HepG2 (cell line): ENCODE results near the gene TGM1. TPM values are rescaled to one million over a fixed set of nuclear protein-coding genes. Genes with fewer than 3 reads are reported as not detected.

Experiments
- ATAC-seq: fragments of 200-7000 bp; cut with Tn5 transposase; 3 replicates; pipeline ENCODE4 v1.9.1; 2020; ENCODE audit warnings: mild to moderate bottlenecking, moderate library complexity
- BruUV-seq: library from RNA; stranded (reverse); fragments of 400-500 nt; replicated peaks from 2 replicates; lab custom pipeline; 2021; lab: Mats Ljungman, UMichigan
- CTCF ChIA-PET: fragments of 300-600 bp; formaldehyde crosslinking; extraction: SDS; loops from one replicate; lab custom pipeline; 2021; ENCODE audit warnings: low total read pairs, inconsistent platforms, low intra/inter-chr PET ratio; lab: Yijun Ruan, JAX
- POLR2A ChIA-PET: fragments of 350-600 bp; sonication (Branson Sonifier 250); formaldehyde crosslinking; loops from one replicate; lab custom pipeline; 2020; ENCODE audit warnings: antibody characterized with exemption, inconsistent platforms; lab: Yijun Ruan, JAX
- DNase-seq: peaks from one replicate; pipeline ENCODE4 v3.0.0-alpha.2; 2015; ENCODE audit warnings: low spot score
- FAIRE-seq: peaks from 3 replicates; lab custom pipeline; 2011; peaks lifted over from hg19 to GRCh38; lab: Jason Lieb, UNC
- H2AFZ ChIP-seq: one replicate; pipeline ENCODE4 v1.6.1; 2011; ENCODE audit warnings: low read length, inconsistent platforms
- H3K27ac ChIP-seq: fragments of 300-600 bp; 3 replicates; pipeline ENCODE4 v1.8.0; 2011; ENCODE audit warnings: mixed run types, mild to moderate bottlenecking, mixed read lengths, low read length, inconsistent platforms; ENCODE audit not compliant: insufficient read depth; ENCODE audit errors: extremely low read length
- H3K27me3 ChIP-seq, 2 experiments: fragments of 200-600 bp in 1 of 2; 2 replicates in 1 of 2; 3 replicates in 1 of 2; pipeline versions ENCODE4 v1.6.0 to v1.8.0; 2011; ENCODE audit warnings: low read length in 2 of 2, mild to moderate bottlenecking in 2 of 2, moderate library complexity in 2 of 2, inconsistent platforms in 1 of 2; ENCODE audit not compliant: insufficient read depth in 2 of 2, control insufficient read depth in 1 of 2
- H3K36me3 ChIP-seq, 2 experiments: fragments of 200-600 bp in 1 of 2; replicated peaks in 1 of 2; 2 replicates in 1 of 2; 3 replicates in 1 of 2; pipeline versions ENCODE4 v1.5.1 to v1.8.0; 2011; ENCODE audit warnings: low read length in 2 of 2, inconsistent platforms in 1 of 2; ENCODE audit not compliant: insufficient read depth in 2 of 2, control insufficient read depth in 1 of 2
- H3K4me1 ChIP-seq: 2 replicates; pipeline ENCODE4 v1.5.1; 2012; ENCODE audit warnings: low read length, inconsistent platforms; ENCODE audit not compliant: insufficient read depth
- H3K4me2 ChIP-seq: 2 replicates; pipeline ENCODE4 v1.6.0; 2011; ENCODE audit warnings: low read depth, low read length, inconsistent platforms
- H3K4me3 ChIP-seq, 3 experiments: fragments of 200-600 bp in 1 of 3; sonication (generic), shearing (Covaris generic) in 1 of 3; replicated peaks in 1 of 3; 2 replicates each; pipeline ENCODE4 v1.5.1; 2011 to 2016; ENCODE audit warnings: low read length in 3 of 3, inconsistent platforms in 2 of 3, low read depth in 2 of 3, mild to moderate bottlenecking in 2 of 3, control low read depth in 1 of 3, mixed read lengths in 1 of 3; ENCODE audit not compliant: insufficient read depth in 1 of 3
- H3K79me2 ChIP-seq: one replicate; pipeline ENCODE4 v1.6.1; 2011; ENCODE audit warnings: low read length, inconsistent platforms; ENCODE audit not compliant: insufficient read depth
- H3K9ac ChIP-seq: 2 replicates; pipeline ENCODE4 v1.6.0; 2011; ENCODE audit warnings: mild to moderate bottlenecking, low read depth, low read length, inconsistent platforms; ENCODE audit not compliant: insufficient read depth
- H3K9me3 ChIP-seq: 2 replicates; pipeline ENCODE4 v1.5.1; 2012; ENCODE audit warnings: mild to moderate bottlenecking, low read length
- H4K20me1 ChIP-seq: 2 replicates; pipeline ENCODE4 v1.6.0; 2011; ENCODE audit warnings: inconsistent platforms, mild to moderate bottlenecking, low read length, moderate library complexity; ENCODE audit not compliant: insufficient read depth
- AGO2 ChIP-seq: fragments of 200-400 bp; formaldehyde crosslinking; optimal IDR thresholded peaks from 2 replicates; pipeline ENCODE3; 2017; ENCODE audit warnings: mild to moderate bottlenecking, low read depth, low read length, moderate library complexity
- FOSL1 ChIP-seq: sonication (generic); formaldehyde crosslinking; IDR thresholded peaks from 2 replicates; pipeline ENCODE4 v1.9.0; 2021; ENCODE audit warnings: missing genetic modification reagents, borderline replicate concordance
- MTA1 ChIP-seq: sonication (generic); formaldehyde crosslinking; IDR thresholded peaks from 2 replicates; pipeline ENCODE4 v1.4.0; 2020; ENCODE audit warnings: missing genetic modification reagents, mild to moderate bottlenecking, borderline replicate concordance
- SALL1 ChIP-seq: sonication (generic); formaldehyde crosslinking; IDR thresholded peaks from 2 replicates; pipeline ENCODE4 v1.8.0; 2022; ENCODE audit warnings: mild to moderate bottlenecking, missing genetic modification reagents
- SMAD1 ChIP-seq: sonication (generic); formaldehyde crosslinking; IDR thresholded peaks from 2 replicates; pipeline ENCODE4 v1.4.0; 2020; ENCODE audit warnings: missing genetic modification reagents, low read depth, mild to moderate bottlenecking, borderline replicate concordance
- ZNF10 ChIP-seq: sonication (generic); formaldehyde crosslinking; IDR thresholded peaks from 2 replicates; pipeline ENCODE4 v1.4.0; 2020; ENCODE audit warnings: mild to moderate bottlenecking, low read depth, missing genetic modification reagents, borderline replicate concordance
- ZNF446 ChIP-seq: sonication (generic); formaldehyde crosslinking; IDR thresholded peaks from 2 replicates; pipeline ENCODE4 v1.5.0; 2020; ENCODE audit warnings: mild to moderate bottlenecking, missing genetic modification reagents
- ZNF879 ChIP-seq: sonication (generic); formaldehyde crosslinking; IDR thresholded peaks from 2 replicates; pipeline ENCODE4 v1.8.1; 2023; ENCODE audit warnings: missing genetic modification reagents
- WGBS: methylation state at CpG from one replicate; pipeline ENCODE4 v1.1.6; 2017; ENCODE audit warnings: low lambda C conversion rate; 5-methylcytosine and 5-hydroxymethylcytosine counted together
- in situ Hi-C: cut with HindIII; loops from 2 replicates; pipeline ENCODE4 v1.10.0; 2017; ENCODE audit warnings: low pct_unique_long_range_greater_than_20kb; ENCODE audit not compliant: extremely low pct_ligation_motif_present
- intact Hi-C: fragments of 100-400 bp; cut with micrococcal nuclease; formaldehyde crosslinking; loops from one replicate; pipeline ENCODE4 v1.10.0; 2022; ENCODE audit not compliant: unreplicated experiment
- polyA plus RNA-seq, 8 experiments: library from polyadenylated mRNA; depleted of rRNA in 3 of 8; stranded (reverse) in 7 of 8; unstranded in 1 of 8; fragments of >200 nt; fragmentation: Illumina TruSeq in 4 of 8; extraction: Trizol in 4 of 8; gene quantifications; 2 replicates each; pipeline versions ENCODE4 v1.2.1 to v1.2.3, GENCODE V29; 2011 to 2016; ENCODE audit warnings: low read depth in 4 of 8, missing spikeins in 1 of 8, mixed read lengths in 1 of 8; ENCODE audit not compliant: insufficient read depth in 1 of 8
- total RNA-seq, 5 experiments: library from RNA; depleted of rRNA; stranded (reverse); fragments of >200 nt; fragmentation: Illumina TruSeq; extraction: Trizol; gene quantifications; 2 replicates each; pipeline ENCODE4 v1.2.3, GENCODE V29; 2016; ENCODE audit warnings: low read depth in 1 of 5
- TF ChIP-seq, protein P1 (sequence below): sonication (generic); formaldehyde crosslinking; IDR thresholded peaks from 2 replicates; pipeline ENCODE4 v1.9.0; 2022; ENCODE audit warnings: low read depth, missing genetic modification reagents
- TF ChIP-seq, protein P2 (sequence below): sonication (generic); formaldehyde crosslinking; conservative IDR thresholded peaks from 2 replicates; pipeline ENCODE4 v1.8.1; 2023; ENCODE audit warnings: missing genetic modification reagents
- TF ChIP-seq, protein P3 (sequence below): sonication (generic); formaldehyde crosslinking; IDR thresholded peaks from 2 replicates; pipeline ENCODE4 v1.5.1; 2020; ENCODE audit warnings: mild to moderate bottlenecking, missing genetic modification reagents, moderate library complexity

The TGM1 gene
- total and polyA plus RNA-seq, 2 of the 13 experiments (the other 11 are each of a cell fraction or from before 2014, with no cell fraction given): 3.2 to 10.6 TPM

DNA sequence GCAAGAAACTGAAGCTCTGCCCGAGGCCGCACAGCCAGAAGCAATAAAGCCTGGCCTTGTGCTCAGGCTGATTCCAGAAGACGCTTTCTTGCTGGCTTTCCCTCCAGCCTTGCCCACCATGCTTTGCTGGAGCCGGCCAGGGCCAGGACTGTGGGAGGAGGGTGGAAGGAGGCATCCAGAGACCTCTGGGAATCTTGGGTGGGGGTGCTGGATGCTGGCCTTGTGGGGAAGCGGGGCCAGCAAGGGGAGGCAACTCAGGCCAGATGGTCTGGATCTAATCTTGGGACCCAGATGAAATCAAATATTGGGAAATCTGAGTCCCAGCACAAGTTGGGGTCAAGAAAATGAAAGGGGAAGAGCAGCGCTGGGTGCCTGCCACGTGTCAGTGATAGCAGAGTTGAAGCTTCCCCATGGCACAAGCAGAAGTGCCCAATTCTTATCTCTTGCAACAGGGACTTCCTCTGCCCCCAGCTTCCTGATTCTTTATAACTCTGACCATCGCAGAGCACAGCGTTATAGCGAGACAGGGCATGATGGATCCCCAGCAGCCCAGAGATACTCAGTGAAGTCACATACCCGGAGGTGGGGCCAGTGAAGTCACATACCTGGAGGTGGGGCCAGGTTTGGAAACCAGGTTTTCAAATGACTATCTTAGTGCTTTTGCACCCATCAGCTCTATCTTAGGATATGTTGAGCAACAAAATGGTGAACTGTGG is 14.8 kb upstream of the TGM1 start:
- POLR2A ChIA-PET: interaction anchor here (4.8 kb wide), 1 partner anchor 7 kb away, joined by 27 read pairs; the partner anchor contains the start of gene RABGGTA
- ATAC-seq: no peak
- no TSS peak for BruUV-seq
- no peak overlapping the region for H2AFZ ChIP-seq
- no peak overlapping the region for H3K4me3 ChIP-seq
- H3K79me2 ChIP-seq: peaks cover 2% of the 10 kb centered on the region
- H4K20me1 ChIP-seq: no peaks in the 10 kb centered on the region
- in situ Hi-C loops (no loop called here), intact Hi-C loops (no loop called here)
- CTCF ChIA-PET: no interaction called here
- no peak overlapping the region for H3K9ac ChIP-seq
- H3K36me3 ChIP-seq: no peaks in the 10 kb centered on the region
- no peak for FAIRE-seq
- no peaks in the 10 kb centered on the region for H3K9me3 ChIP-seq
- no peak overlapping the region for H3K4me2 ChIP-seq
- no peaks in the 10 kb centered on the region for H3K27me3 ChIP-seq
- DNase-seq: no peak
- 94% methylated on average over 11 of the region's 11 CpGs for WGBS
- no peak overlapping the region for H3K27ac ChIP-seq
- peaks cover 2% of the 10 kb centered on the region for H3K4me1 ChIP-seq
- TF ChIP-seq ZNF446 (CRISPR knock-in tag): no peak
- TF ChIP-seq MTA1: 0 out of 2 replicates have a peak, but pooled peaks have one; percentile 26
- TF ChIP-seq, protein P1, sequence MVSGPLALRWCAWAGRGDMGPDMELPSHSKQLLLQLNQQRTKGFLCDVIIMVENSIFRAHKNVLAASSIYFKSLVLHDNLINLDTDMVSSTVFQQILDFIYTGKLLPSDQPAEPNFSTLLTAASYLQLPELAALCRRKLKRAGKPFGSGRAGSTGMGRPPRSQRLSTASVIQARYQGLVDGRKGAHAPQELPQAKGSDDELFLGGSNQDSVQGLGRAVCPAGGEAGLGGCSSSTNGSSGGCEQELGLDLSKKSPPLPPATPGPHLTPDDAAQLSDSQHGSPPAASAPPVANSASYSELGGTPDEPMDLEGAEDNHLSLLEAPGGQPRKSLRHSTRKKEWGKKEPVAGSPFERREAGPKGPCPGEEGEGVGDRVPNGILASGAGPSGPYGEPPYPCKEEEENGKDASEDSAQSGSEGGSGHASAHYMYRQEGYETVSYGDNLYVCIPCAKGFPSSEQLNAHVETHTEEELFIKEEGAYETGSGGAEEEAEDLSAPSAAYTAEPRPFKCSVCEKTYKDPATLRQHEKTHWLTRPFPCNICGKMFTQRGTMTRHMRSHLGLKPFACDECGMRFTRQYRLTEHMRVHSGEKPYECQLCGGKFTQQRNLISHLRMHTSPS (CRISPR knock-in tag): no peak
- TF ChIP-seq, protein P2, sequence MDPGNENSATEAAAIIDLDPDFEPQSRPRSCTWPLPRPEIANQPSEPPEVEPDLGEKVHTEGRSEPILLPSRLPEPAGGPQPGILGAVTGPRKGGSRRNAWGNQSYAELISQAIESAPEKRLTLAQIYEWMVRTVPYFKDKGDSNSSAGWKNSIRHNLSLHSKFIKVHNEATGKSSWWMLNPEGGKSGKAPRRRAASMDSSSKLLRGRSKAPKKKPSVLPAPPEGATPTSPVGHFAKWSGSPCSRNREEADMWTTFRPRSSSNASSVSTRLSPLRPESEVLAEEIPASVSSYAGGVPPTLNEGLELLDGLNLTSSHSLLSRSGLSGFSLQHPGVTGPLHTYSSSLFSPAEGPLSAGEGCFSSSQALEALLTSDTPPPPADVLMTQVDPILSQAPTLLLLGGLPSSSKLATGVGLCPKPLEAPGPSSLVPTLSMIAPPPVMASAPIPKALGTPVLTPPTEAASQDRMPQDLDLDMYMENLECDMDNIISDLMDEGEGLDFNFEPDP (CRISPR knock-in tag): 0 out of 2 replicates have a peak, but pooled peaks have one; percentile 82
- TF ChIP-seq FOSL1 (CRISPR knock-in tag): no peak
- TF ChIP-seq, protein P3, sequence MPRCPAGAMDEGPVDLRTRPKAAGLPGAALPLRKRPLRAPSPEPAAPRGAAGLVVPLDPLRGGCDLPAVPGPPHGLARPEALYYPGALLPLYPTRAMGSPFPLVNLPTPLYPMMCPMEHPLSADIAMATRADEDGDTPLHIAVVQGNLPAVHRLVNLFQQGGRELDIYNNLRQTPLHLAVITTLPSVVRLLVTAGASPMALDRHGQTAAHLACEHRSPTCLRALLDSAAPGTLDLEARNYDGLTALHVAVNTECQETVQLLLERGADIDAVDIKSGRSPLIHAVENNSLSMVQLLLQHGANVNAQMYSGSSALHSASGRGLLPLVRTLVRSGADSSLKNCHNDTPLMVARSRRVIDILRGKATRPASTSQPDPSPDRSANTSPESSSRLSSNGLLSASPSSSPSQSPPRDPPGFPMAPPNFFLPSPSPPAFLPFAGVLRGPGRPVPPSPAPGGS: no peak
- 0 out of 2 replicates have a peak, but pooled peaks have one; percentile 34 for TF ChIP-seq ZNF10
- peak; percentile 29 for TF ChIP-seq AGO2
- no peak for TF ChIP-seq SALL1 (CRISPR knock-in tag)
- TF ChIP-seq ZNF879 (CRISPR knock-in tag): no peak
- no peak for TF ChIP-seq SMAD1 (CRISPR knock-in tag)
- TF ChIP-seq, all 625 proteins: peak for 4
